Measurements from ENCODE around the gene EML4. TPM values are rescaled to one million over a fixed set of nuclear protein-coding genes. Genes with fewer than 3 reads are reported as not detected.

Gene EML4
- total RNA-seq, 1 experiment from 2014 or later = 68.2 TPM

- TF ChIP-seq, protein P1, sequence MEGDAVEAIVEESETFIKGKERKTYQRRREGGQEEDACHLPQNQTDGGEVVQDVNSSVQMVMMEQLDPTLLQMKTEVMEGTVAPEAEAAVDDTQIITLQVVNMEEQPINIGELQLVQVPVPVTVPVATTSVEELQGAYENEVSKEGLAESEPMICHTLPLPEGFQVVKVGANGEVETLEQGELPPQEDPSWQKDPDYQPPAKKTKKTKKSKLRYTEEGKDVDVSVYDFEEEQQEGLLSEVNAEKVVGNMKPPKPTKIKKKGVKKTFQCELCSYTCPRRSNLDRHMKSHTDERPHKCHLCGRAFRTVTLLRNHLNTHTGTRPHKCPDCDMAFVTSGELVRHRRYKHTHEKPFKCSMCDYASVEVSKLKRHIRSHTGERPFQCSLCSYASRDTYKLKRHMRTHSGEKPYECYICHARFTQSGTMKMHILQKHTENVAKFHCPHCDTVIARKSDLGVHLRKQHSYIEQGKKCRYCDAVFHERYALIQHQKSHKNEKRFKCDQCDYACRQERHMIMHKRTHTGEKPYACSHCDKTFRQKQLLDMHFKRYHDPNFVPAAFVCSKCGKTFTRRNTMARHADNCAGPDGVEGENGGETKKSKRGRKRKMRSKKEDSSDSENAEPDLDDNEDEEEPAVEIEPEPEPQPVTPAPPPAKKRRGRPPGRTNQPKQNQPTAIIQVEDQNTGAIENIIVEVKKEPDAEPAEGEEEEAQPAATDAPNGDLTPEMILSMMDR (IDR thresholded peaks at IDR 0.05; ENCODE audit: unreplicated experiment) = no peak
- Mint-ChIP-seq H3K4me3 (ENCODE audit: low read depth, unreplicated experiment) (no peak overlapping the region), H3K9me3 (ENCODE audit: low read depth, unreplicated experiment) (no peaks in the 10 kb centered on the region), H3K4me1 (ENCODE audit: low read depth, unreplicated experiment) (peaks cover 58% of the 10 kb centered on the region), H3K36me3 (ENCODE audit: insufficient read depth, unreplicated experiment) (peaks cover 5% of the 10 kb centered on the region), H3K27ac (ENCODE audit: unreplicated experiment) (no peak overlapping the region), H3K27me3 (ENCODE audit: unreplicated experiment) (no peaks in the 10 kb centered on the region)
- intact Hi-C loops (cut with micrococcal nuclease; ENCODE audit: unreplicated experiment) = no loop called here
- DNase-seq = no peak
- BruUV-seq (replicated peaks) = no TSS peak
- CTCF ChIA-PET = no interaction called here
Measured at GRCh38 chr2:42192010-42192373, 22.8 kb downstream of the EML4 start.

GRCh38 chr2:42192652-42193566 lies 23.8 kb downstream of the EML4 start:
- DNase-seq = no peak
- TF ChIP-seq, protein P1 (IDR thresholded peaks at IDR 0.05; ENCODE audit: unreplicated experiment) = no peak
- Mint-ChIP-seq H3K36me3 (ENCODE audit: insufficient read depth, unreplicated experiment) (peaks cover 5% of the 10 kb centered on the region), H3K27ac (ENCODE audit: unreplicated experiment) (no peak overlapping the region), H3K27me3 (ENCODE audit: unreplicated experiment) (no peaks in the 10 kb centered on the region), H3K4me1 (ENCODE audit: low read depth, unreplicated experiment) (peaks cover 61% of the 10 kb centered on the region), H3K4me3 (ENCODE audit: low read depth, unreplicated experiment) (no peak overlapping the region), H3K9me3 (ENCODE audit: low read depth, unreplicated experiment) (peaks cover under 1% of the 10 kb centered on the region)
- intact Hi-C loops (cut with micrococcal nuclease; ENCODE audit: unreplicated experiment) = no loop called here
- no TSS peak for BruUV-seq (replicated peaks)
- CTCF ChIA-PET = no interaction called here

DNA sequence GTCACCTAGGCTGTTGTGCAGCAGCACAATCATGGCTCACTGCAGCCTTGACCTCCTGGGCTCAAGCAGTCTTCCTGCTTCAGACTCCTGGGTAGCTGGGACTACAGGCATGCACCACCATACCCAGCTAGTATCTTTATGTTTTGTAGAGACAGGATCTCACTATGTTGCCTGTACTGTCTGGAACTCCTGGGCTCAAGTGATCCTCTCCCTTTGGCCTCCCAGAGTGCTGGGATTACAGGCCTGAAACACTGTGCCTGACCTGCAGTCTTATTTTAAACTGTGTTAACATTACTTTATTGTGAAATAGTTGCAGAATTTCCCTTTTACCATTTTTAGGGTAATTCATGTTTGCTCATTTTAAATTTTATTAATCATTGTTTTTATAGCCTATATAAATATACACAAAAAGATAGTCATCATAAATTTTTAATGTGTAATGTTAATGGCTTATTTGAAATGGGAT lies 24.6 kb downstream of the EML4 start:
- no TSS peak for BruUV-seq (replicated peaks)
- CTCF ChIA-PET = interaction anchor here (0.6 kb wide), 1 partner anchor 57 kb away, joined by 3 read pairs; no protein-coding TSS in a partner anchor

GRCh38 chr2:42194428-42194827 lies 25.3 kb downstream of the EML4 start:
- Mint-ChIP-seq H3K27ac (ENCODE audit: unreplicated experiment) (no peak overlapping the region), H3K4me1 (ENCODE audit: low read depth, unreplicated experiment) (peaks cover 76% of the 10 kb centered on the region), H3K36me3 (ENCODE audit: insufficient read depth, unreplicated experiment) (peaks cover 5% of the 10 kb centered on the region), H3K27me3 (ENCODE audit: unreplicated experiment) (no peaks in the 10 kb centered on the region), H3K9me3 (ENCODE audit: low read depth, unreplicated experiment) (peaks cover 6% of the 10 kb centered on the region), H3K4me3 (ENCODE audit: low read depth, unreplicated experiment) (no peak overlapping the region)
- TF ChIP-seq, protein P1 (IDR thresholded peaks at IDR 0.05; ENCODE audit: unreplicated experiment) = no peak
- intact Hi-C loops (cut with micrococcal nuclease; ENCODE audit: unreplicated experiment) = no loop called here
- BruUV-seq (replicated peaks) = no TSS peak
- no peak for DNase-seq
- CTCF ChIA-PET = no interaction called here

More for the DNA sequence above, 24.6 kb downstream of the EML4 start:
- intact Hi-C loops (cut with micrococcal nuclease; ENCODE audit: unreplicated experiment) = no loop called here
- DNase-seq = no peak
- Mint-ChIP-seq H3K4me3 (ENCODE audit: low read depth, unreplicated experiment) (no peak overlapping the region), H3K27me3 (ENCODE audit: unreplicated experiment) (no peaks in the 10 kb centered on the region), H3K27ac (ENCODE audit: unreplicated experiment) (no peak overlapping the region), H3K36me3 (ENCODE audit: insufficient read depth, unreplicated experiment) (peaks cover 5% of the 10 kb centered on the region), H3K9me3 (ENCODE audit: low read depth, unreplicated experiment) (peaks cover 4% of the 10 kb centered on the region), H3K4me1 (ENCODE audit: low read depth, unreplicated experiment) (peaks cover 70% of the 10 kb centered on the region)
- TF ChIP-seq, protein P1 (IDR thresholded peaks at IDR 0.05; ENCODE audit: unreplicated experiment) = no peak

All from Calu3 (cell line).